SK-N-SH treated with all-trans-retinoic acid at 6 μM for 48 hours (cell line): ENCODE measurements around the gene POLQ.

Source experiments
- ESRRG ChIP-seq: fragments of 250-450 bp; sonication (Bioruptor Pico); IDR thresholded peaks from 2 replicates; pipeline ENCODE4 v1.6.1; 2021; ENCODE audit warnings: mild to moderate bottlenecking
- ISL1 ChIP-seq: fragments of 250-450 bp; sonication (Bioruptor Pico); IDR thresholded peaks from 2 replicates; pipeline ENCODE4 v2.1.2; 2022; ENCODE audit warnings: mild to moderate bottlenecking, moderate library complexity
- PPARA ChIP-seq: fragments of 250-450 bp; sonication (Bioruptor Pico); IDR thresholded peaks from 2 replicates; pipeline ENCODE4 v1.5.0; 2020; ENCODE audit warnings: mild to moderate bottlenecking, borderline replicate concordance
- ZC3H10 ChIP-seq: fragments of 250-450 bp; sonication (Bioruptor Pico); IDR thresholded peaks from 2 replicates; pipeline ENCODE4 v1.5.1; 2021; ENCODE audit warnings: mild to moderate bottlenecking, moderate library complexity
- ZFP3 ChIP-seq: fragments of 250-450 bp; sonication (Bioruptor Pico); IDR thresholded peaks from 2 replicates; pipeline ENCODE4 v1.5.0; 2020; ENCODE audit warnings: mild to moderate bottlenecking, moderate library complexity
- ZNF8 ChIP-seq: fragments of 450-650 bp; formaldehyde crosslinking; IDR thresholded peaks from 2 replicates; pipeline ENCODE4 v1.5.0; 2020; ENCODE audit warnings: mild to moderate bottlenecking, moderate library complexity
- TF ChIP-seq, protein P1 (sequence below): fragments of 250-450 bp; sonication (Bioruptor Pico); IDR thresholded peaks from 2 replicates; pipeline ENCODE4 v1.8.0; 2020; ENCODE audit warnings: mild to moderate bottlenecking, moderate library complexity, borderline replicate concordance
- TF ChIP-seq, protein P2 (sequence below): fragments of 250-450 bp; sonication (Bioruptor Pico); IDR thresholded peaks from 2 replicates; pipeline ENCODE4 v1.5.0; 2020; ENCODE audit warnings: mild to moderate bottlenecking, moderate library complexity

DNA sequence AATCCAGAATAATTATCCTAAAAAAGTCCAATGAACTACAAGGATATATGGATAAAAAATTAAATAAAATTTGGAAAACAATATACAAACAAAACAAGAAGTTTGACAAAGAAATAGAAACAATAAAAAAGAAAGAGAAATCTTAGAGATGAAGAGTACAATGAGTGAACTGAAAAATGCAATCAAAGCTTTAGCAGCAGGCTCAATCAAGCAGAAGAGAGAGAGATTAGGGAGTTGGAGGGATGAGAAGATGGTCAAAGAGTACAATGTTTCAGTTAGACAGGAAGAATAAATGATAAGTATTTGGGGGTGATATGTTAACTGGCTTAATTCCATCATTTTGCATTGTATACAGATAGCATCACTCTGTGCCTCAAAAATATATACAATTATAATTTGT is 29.9 kb downstream of the POLQ start:
- TF ChIP-seq, protein P1, sequence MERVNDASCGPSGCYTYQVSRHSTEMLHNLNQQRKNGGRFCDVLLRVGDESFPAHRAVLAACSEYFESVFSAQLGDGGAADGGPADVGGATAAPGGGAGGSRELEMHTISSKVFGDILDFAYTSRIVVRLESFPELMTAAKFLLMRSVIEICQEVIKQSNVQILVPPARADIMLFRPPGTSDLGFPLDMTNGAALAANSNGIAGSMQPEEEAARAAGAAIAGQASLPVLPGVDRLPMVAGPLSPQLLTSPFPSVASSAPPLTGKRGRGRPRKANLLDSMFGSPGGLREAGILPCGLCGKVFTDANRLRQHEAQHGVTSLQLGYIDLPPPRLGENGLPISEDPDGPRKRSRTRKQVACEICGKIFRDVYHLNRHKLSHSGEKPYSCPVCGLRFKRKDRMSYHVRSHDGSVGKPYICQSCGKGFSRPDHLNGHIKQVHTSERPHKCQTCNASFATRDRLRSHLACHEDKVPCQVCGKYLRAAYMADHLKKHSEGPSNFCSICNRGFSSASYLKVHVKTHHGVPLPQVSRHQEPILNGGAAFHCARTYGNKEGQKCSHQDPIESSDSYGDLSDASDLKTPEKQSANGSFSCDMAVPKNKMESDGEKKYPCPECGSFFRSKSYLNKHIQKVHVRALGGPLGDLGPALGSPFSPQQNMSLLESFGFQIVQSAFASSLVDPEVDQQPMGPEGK: no peak
- TF ChIP-seq ZC3H10 (CRISPR knock-in tag) (no peak), ZFP3 (CRISPR knock-in tag) (no peak), ZNF8 (no peak), ISL1 (CRISPR knock-in tag) (no peak), PPARA (no peak), ESRRG (CRISPR knock-in tag) (no peak)
- TF ChIP-seq, protein P2, sequence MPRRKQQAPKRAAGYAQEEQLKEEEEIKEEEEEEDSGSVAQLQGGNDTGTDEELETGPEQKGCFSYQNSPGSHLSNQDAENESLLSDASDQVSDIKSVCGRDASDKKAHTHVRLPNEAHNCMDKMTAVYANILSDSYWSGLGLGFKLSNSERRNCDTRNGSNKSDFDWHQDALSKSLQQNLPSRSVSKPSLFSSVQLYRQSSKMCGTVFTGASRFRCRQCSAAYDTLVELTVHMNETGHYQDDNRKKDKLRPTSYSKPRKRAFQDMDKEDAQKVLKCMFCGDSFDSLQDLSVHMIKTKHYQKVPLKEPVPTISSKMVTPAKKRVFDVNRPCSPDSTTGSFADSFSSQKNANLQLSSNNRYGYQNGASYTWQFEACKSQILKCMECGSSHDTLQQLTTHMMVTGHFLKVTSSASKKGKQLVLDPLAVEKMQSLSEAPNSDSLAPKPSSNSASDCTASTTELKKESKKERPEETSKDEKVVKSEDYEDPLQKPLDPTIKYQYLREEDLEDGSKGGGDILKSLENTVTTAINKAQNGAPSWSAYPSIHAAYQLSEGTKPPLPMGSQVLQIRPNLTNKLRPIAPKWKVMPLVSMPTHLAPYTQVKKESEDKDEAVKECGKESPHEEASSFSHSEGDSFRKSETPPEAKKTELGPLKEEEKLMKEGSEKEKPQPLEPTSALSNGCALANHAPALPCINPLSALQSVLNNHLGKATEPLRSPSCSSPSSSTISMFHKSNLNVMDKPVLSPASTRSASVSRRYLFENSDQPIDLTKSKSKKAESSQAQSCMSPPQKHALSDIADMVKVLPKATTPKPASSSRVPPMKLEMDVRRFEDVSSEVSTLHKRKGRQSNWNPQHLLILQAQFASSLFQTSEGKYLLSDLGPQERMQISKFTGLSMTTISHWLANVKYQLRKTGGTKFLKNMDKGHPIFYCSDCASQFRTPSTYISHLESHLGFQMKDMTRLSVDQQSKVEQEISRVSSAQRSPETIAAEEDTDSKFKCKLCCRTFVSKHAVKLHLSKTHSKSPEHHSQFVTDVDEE (CRISPR knock-in tag): no peak
